ENCODE measurements around the gene BST2. TPM values are rescaled to one million over a fixed set of nuclear protein-coding genes. Genes with fewer than 3 reads are reported as not detected.

The BST2 gene
- total and polyA plus RNA-seq, 2 of the 4 experiments (the other 2 are of a cell fraction) = 0.18 to 0.92 TPM

- TF ChIP-seq CEBPB (IDR thresholded peaks at IDR 0.05; ENCODE audit: low read depth, low read length) = no peak
Observed at GRCh38 chr19:17441241-17442021, 36.0 kb upstream of the BST2 start (continued).

- no peaks in the 10 kb centered on the region for H4K20me1 ChIP-seq (ENCODE audit: insufficient read depth, low read length)
- H3K4me3 ChIP-seq (ENCODE audit: insufficient read depth, low read depth, low read length) = no peak overlapping the region
- POLR2A ChIA-PET (ENCODE audit: unreplicated experiment) = no interaction called here
- H3K9me3 ChIP-seq (ENCODE audit: control insufficient read depth, insufficient read depth, low read length) = peaks cover 2% of the 10 kb centered on the region; the same call in 1 of the 2 replicates
- H4K8ac ChIP-seq (ENCODE audit: low read depth in 2 of 2, low read length in 2 of 2) = no peak overlapping the region
- no peaks in the 10 kb centered on the region for H3K27me3 ChIP-seq (ENCODE audit: control insufficient read depth, insufficient read depth, low read length)
- H3K4ac ChIP-seq (ENCODE audit: low read depth, low read length) = no peak overlapping the region
- H2BK15ac ChIP-seq (ENCODE audit: low read depth, low read length) = no peak overlapping the region
- no peak overlapping the region for H2AK9ac ChIP-seq (replicated peaks; ENCODE audit: low read depth, low read length, poor library complexity)
- TF ChIP-seq MXI1 (IDR thresholded peaks at IDR 0.05; ENCODE audit: borderline replicate concordance, low read depth, low read length) (no peak), SMC3 (IDR thresholded peaks at IDR 0.05; ENCODE audit: low read depth, low read length) (no peak), RFX5 (IDR thresholded peaks at IDR 0.05; ENCODE audit: low read depth, low read length) (no peak), CTCF (conservative IDR thresholded peaks at IDR 0.05; ENCODE audit: low read depth, low read length) (no peak), BHLHE40 (IDR thresholded peaks at IDR 0.05; ENCODE audit: low read depth, low read length) (no peak), FOS (IDR thresholded peaks at IDR 0.05; ENCODE audit: low read depth, low read length) (no peak), CHD1 (IDR thresholded peaks at IDR 0.05; ENCODE audit: low read depth, low read length) (no peak)
- TF ChIP-seq, protein P1, sequence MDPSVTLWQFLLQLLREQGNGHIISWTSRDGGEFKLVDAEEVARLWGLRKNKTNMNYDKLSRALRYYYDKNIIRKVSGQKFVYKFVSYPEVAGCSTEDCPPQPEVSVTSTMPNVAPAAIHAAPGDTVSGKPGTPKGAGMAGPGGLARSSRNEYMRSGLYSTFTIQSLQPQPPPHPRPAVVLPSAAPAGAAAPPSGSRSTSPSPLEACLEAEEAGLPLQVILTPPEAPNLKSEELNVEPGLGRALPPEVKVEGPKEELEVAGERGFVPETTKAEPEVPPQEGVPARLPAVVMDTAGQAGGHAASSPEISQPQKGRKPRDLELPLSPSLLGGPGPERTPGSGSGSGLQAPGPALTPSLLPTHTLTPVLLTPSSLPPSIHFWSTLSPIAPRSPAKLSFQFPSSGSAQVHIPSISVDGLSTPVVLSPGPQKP (IDR thresholded peaks at IDR 0.05; ENCODE audit: borderline replicate concordance, low read depth, low read length) = no peak
- H3K14ac ChIP-seq (replicated peaks; ENCODE audit: low read depth, low read length) = no peak overlapping the region
- ATAC-seq (ENCODE audit: low read depth) (no peak), DNase-seq (no peak)
- no peak overlapping the region for H2AFZ ChIP-seq (replicated peaks; ENCODE audit: low read length, poor library complexity)
- no peak overlapping the region for H2BK120ac ChIP-seq (ENCODE audit: low read depth, low read length)
- H3K9me1 ChIP-seq (ENCODE audit: insufficient read depth, low read length) = no peaks in the 10 kb centered on the region
- H3K9ac ChIP-seq (ENCODE audit: low read depth, low read length) = no peak overlapping the region
- dilution Hi-C loops (cut with HindIII; ENCODE audit: low sequenced_read_pairs, unreplicated experiment) = no loop called here
- BruUV-seq (replicated peaks) = no TSS peak
- no peak overlapping the region for H2AK5ac ChIP-seq (ENCODE audit: low read depth, low read length)
- H3K23ac ChIP-seq (ENCODE audit: low read depth, low read length) = no peak overlapping the region
- no peak overlapping the region for H3K27ac ChIP-seq (ENCODE audit: insufficient read depth, low read length)
- H3K4me2 ChIP-seq (ENCODE audit: low read depth, low read length) = no peak overlapping the region
- 50% methylated on average over 1 of the region's 7 CpGs; no CpG with 5 or more reads in 1 of the 2 experiments for WGBS, 2 experiments (ENCODE audit: extremely low coverage in 2 of 2, insufficient read length in 1 of 2)
- no peak overlapping the region for H3K18ac ChIP-seq (ENCODE audit: low read depth, low read length)
- in situ Hi-C loops (cut with MboI; ENCODE audit: low sequenced_read_pairs) = no loop called here
- H3K56ac ChIP-seq (ENCODE audit: extremely low read depth, insufficient read depth, low read length) = no peak overlapping the region
- no peak overlapping the region for H4K5ac ChIP-seq (ENCODE audit: low read depth, low read length)
- H2BK20ac ChIP-seq (ENCODE audit: low read depth, low read length) = no peak overlapping the region
- no peak overlapping the region for H4K91ac ChIP-seq (ENCODE audit: insufficient read depth, low read depth, low read length)
- no peaks in the 10 kb centered on the region for H3K36me3 ChIP-seq (ENCODE audit: control insufficient read depth, insufficient read depth, low read length)
- intact Hi-C loops (cut with micrococcal nuclease) = no loop called here
- H3K4me1 ChIP-seq (ENCODE audit: control insufficient read depth, insufficient read depth, low read length) = no peaks in the 10 kb centered on the region
- H2BK5ac ChIP-seq (ENCODE audit: low read depth, low read length, poor library complexity, severe bottlenecking) = no peak overlapping the region
- no peaks in the 10 kb centered on the region for H3K79me1 ChIP-seq (ENCODE audit: low read depth in 1 of 2, low read length in 2 of 2)
- CTCF ChIA-PET = no interaction called here
Observed at GRCh38 chr19:17436874-17437267, 31.4 kb upstream of the BST2 start.

All from IMR-90 (cell line).